Nephron progenitor cell (in vitro differentiated cells): ENCODE data around the gene OR4E2.
"Not testable (repeated sequence)": the region's sequence is repeated elsewhere in the genome, so short reads cannot be mapped to it uniquely, and the experiment has no call there.

Experiments
- DNase-seq: peaks from one replicate; pipeline ENCODE4 v3.0.0; 2021
- H3K27ac Mint-ChIP-seq: 2 replicates; pipeline ENCODE4 v1.8.0; 2021; ENCODE audit warnings: mild to moderate bottlenecking, moderate library complexity, mixed read lengths
- H3K27me3 Mint-ChIP-seq: 2 replicates; pipeline ENCODE4 v1.8.0; 2021; ENCODE audit warnings: mild to moderate bottlenecking, low read depth, mixed read lengths; ENCODE audit not compliant: poor library complexity
- H3K36me3 Mint-ChIP-seq: 2 replicates; pipeline ENCODE4 v1.8.0; 2021; ENCODE audit warnings: low read depth, mixed read lengths
- H3K4me1 Mint-ChIP-seq: 2 replicates; pipeline ENCODE4 v1.8.0; 2021; ENCODE audit warnings: mixed read lengths
- H3K4me3 Mint-ChIP-seq: 2 replicates; pipeline ENCODE4 v1.8.0; 2021; ENCODE audit warnings: mild to moderate bottlenecking, moderate library complexity, mixed read lengths
- H3K9me3 Mint-ChIP-seq: 2 replicates; pipeline ENCODE4 v1.8.0; 2021; ENCODE audit warnings: mild to moderate bottlenecking, moderate library complexity, mixed read lengths
- TF ChIP-seq, protein P1 (sequence below): fragments of 200-600 bp; sonication (generic); IDR thresholded peaks from 2 replicates; pipeline ENCODE4 v1.5.0; 2021; ENCODE audit warnings: antibody characterized with exemption

Gene OR4E2

GRCh38 chr14:21653331-21653885 is at the start of gene OR4E2:
OR4E2 (plus strand) TSS chr14:21653835; CDS start chr14:21665083, 11,248 bp downstream.
- TF ChIP-seq, protein P1, sequence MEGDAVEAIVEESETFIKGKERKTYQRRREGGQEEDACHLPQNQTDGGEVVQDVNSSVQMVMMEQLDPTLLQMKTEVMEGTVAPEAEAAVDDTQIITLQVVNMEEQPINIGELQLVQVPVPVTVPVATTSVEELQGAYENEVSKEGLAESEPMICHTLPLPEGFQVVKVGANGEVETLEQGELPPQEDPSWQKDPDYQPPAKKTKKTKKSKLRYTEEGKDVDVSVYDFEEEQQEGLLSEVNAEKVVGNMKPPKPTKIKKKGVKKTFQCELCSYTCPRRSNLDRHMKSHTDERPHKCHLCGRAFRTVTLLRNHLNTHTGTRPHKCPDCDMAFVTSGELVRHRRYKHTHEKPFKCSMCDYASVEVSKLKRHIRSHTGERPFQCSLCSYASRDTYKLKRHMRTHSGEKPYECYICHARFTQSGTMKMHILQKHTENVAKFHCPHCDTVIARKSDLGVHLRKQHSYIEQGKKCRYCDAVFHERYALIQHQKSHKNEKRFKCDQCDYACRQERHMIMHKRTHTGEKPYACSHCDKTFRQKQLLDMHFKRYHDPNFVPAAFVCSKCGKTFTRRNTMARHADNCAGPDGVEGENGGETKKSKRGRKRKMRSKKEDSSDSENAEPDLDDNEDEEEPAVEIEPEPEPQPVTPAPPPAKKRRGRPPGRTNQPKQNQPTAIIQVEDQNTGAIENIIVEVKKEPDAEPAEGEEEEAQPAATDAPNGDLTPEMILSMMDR, result no peak
- Mint-ChIP-seq H3K4me1 (no peaks in the 10 kb centered on the region), H3K9me3 (no peaks in the 10 kb centered on the region)

DNA sequence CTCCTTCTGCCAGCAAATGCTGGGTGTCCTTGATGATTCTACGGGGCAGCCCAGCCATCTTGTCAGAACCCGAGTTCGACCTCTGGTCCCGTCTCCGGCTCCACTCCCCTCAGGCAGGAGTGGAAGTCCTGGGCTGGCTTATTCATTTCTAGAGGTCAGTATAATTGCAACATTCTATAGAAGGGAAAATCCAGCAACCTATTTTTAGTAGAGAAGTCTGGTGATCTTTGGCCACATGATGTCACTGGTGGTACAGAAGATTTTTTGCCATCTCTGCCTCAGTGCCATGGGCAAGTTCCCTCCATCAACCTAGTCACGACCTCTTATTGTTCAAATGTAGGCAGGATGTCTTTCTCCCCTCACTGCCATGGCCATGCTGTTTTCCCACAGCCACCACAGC is 41.3 kb upstream of the OR4E2 start:
- Mint-ChIP-seq H3K9me3 (no peaks in the 10 kb centered on the region), H3K27ac (no peak overlapping the region), H3K27me3 (peaks cover 12% of the 10 kb centered on the region), H3K4me1 (no peaks in the 10 kb centered on the region), H3K4me3 (no peak overlapping the region), H3K36me3 (no peaks in the 10 kb centered on the region)
- TF ChIP-seq, protein P1, result no peak
- no peak for DNase-seq

More at GRCh38 chr14:21653331-21653885, at the start of gene OR4E2:
- DNase-seq, result no peak
- Mint-ChIP-seq H3K36me3 (no peaks in the 10 kb centered on the region), H3K4me3 (no peak within 1 kb of the TSS), H3K27ac (no peak within 1 kb of the TSS), H3K27me3 (peaks cover 18% of the 10 kb centered on the region)

- peaks cover 5% of the 10 kb centered on the region for H3K4me1 Mint-ChIP-seq
- no peak for DNase-seq
- H3K27me3 Mint-ChIP-seq, result peaks cover 12% of the 10 kb centered on the region
- no peak overlapping the region for H3K27ac Mint-ChIP-seq
- TF ChIP-seq, protein P1, result no peak
- no peaks in the 10 kb centered on the region for H3K9me3 Mint-ChIP-seq
- H3K4me3 Mint-ChIP-seq, result no peak overlapping the region
- no peaks in the 10 kb centered on the region for H3K36me3 Mint-ChIP-seq
Observed at GRCh38 chr14:21614240-21614639, 39.4 kb upstream of the OR4E2 start.

- H3K27me3 Mint-ChIP-seq, result peaks cover 12% of the 10 kb centered on the region
- no peaks in the 10 kb centered on the region for H3K36me3 Mint-ChIP-seq
- TF ChIP-seq, protein P1, result no peak
- H3K27ac Mint-ChIP-seq, result no peak overlapping the region
- peaks cover 5% of the 10 kb centered on the region for H3K4me1 Mint-ChIP-seq
- no peaks in the 10 kb centered on the region for H3K9me3 Mint-ChIP-seq
- no peak overlapping the region for H3K4me3 Mint-ChIP-seq
- no peak for DNase-seq
Observed at GRCh38 chr14:21617614-21618013, 36.0 kb upstream of the OR4E2 start.

DNA sequence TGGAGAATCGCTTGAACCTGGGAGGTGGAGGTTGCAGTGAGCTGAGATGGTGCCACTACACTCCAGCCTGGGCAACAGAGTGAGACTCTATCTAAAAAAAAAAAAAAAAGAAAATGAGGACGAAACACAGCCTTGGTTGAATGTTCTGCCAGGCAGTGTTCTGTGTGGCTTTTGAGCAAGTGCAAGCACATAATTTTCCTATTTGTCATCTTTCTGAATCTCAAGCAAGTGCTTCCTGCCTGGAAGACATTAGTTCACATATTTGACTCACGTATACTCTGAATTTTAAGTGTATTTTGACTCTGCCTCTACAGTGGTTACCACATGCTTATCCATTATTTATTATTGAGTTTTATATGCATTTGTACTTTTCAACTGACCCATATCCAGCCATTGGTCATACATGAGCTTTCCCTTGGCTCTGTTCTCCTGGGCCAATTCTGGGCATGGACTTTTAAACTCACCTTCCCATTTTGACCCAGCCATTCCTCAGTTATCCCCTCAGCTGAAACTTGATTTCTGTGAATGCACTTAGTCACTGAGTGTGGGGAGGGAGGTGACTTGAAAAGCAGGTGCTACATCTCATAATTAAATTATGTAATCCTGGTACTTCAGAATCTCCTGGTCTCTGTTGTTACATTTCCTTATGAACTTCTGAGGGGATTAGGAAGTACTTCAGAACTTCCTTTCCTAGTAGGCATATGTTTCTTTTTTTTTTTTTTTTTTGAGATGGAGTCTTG is 27.0 kb upstream of the OR4E2 start:
- TF ChIP-seq, protein P1, result no peak
- no peak overlapping the region for H3K27ac Mint-ChIP-seq
- no peak for DNase-seq
- H3K27me3 Mint-ChIP-seq, result peaks cover 11% of the 10 kb centered on the region
- H3K4me1 Mint-ChIP-seq, result no peaks in the 10 kb centered on the region
- H3K36me3 Mint-ChIP-seq, result no peaks in the 10 kb centered on the region
- H3K4me3 Mint-ChIP-seq, result no peak overlapping the region
- H3K9me3 Mint-ChIP-seq, result no peaks in the 10 kb centered on the region

DNA sequence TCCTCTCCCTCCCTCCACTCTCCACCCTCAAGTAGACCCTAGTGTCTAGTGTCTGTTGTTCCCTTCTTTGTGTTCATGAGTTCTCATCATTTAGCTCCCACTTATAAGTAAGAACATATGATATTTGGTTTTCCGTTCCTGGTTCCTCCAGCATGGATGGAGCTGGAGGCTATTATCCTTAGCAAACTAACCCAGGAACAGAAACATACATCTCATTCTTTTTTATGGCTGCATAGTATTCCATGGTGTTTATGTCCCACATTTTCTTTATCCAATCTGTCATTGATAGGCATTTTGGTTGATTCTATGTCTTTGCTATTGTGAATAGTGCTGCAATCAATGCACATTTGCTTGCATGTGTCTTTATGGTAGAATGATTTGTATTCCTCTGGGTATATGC is 23.1 kb upstream of the OR4E2 start:
- DNase-seq, H3K36me3 Mint-ChIP-seq, H3K4me1 Mint-ChIP-seq, H3K9me3 Mint-ChIP-seq, H3K27ac Mint-ChIP-seq, H3K4me3 Mint-ChIP-seq: not testable (repeated sequence)
- peaks cover 23% of the 10 kb centered on the region for H3K27me3 Mint-ChIP-seq
